Suprapubic skin (tissue), 4 donors: Measurements from ENCODE around the gene TMEM80. TPM values are rescaled to one million over a fixed set of nuclear protein-coding genes. Genes with fewer than 3 reads are reported as not detected.

Experiments used
- DNase-seq, 2 donors: peaks; one replicate each; pipeline ENCODE4 v3.0.0-alpha.2; 2019; ENCODE audit warnings: low spot score in 2 of 2
- H3K27ac ChIP-seq: fragments of 200-600 bp; sonication (generic); one replicate; pipeline ENCODE4 v1.5.1; 2019
- H3K27me3 ChIP-seq: fragments of 200-600 bp; sonication (generic); one replicate; pipeline ENCODE4 v1.5.1; 2019
- H3K36me3 ChIP-seq: fragments of 200-600 bp; sonication (generic); one replicate; pipeline ENCODE4 v1.5.1; 2019
- H3K4me1 ChIP-seq: fragments of 200-600 bp; sonication (generic); one replicate; pipeline ENCODE4 v1.5.1; 2019
- H3K4me3 ChIP-seq: fragments of 200-600 bp; sonication (generic); one replicate; pipeline ENCODE4 v1.5.1; 2019; ENCODE audit warnings: mild to moderate bottlenecking
- H3K9me3 ChIP-seq: fragments of 200-600 bp; sonication (generic); one replicate; pipeline ENCODE4 v1.5.1; 2019
- EP300 ChIP-seq: sonication (generic); formaldehyde crosslinking; IDR thresholded peaks from one replicate; pipeline ENCODE4 v1.6.1; 2017; ENCODE audit warnings: antibody characterized with exemption
- POLR2A ChIP-seq, 2 donors: fragments of 450-650 bp; IDR thresholded peaks; one replicate each; pipeline ENCODE4 v1.6.1; 2017; ENCODE audit warnings: antibody characterized with exemption in 2 of 2, mild to moderate bottlenecking in 2 of 2, moderate library complexity in 2 of 2
- POLR2AphosphoS5 ChIP-seq, 3 donors: sonication (generic); formaldehyde crosslinking; IDR thresholded peaks; one replicate each; pipeline ENCODE4 v1.6.1; 2017; ENCODE audit warnings: antibody characterized with exemption in 3 of 3
- WGBS: methylation state at CpG from one replicate; pipeline ENCODE4 v1.1.5; 2018; 5-methylcytosine and 5-hydroxymethylcytosine counted together
- total RNA-seq, 4 donors: library from RNA; depleted of rRNA; stranded (reverse); fragments of >200 nt; gene quantifications; one replicate each; pipeline ENCODE4 v1.1.0, GENCODE V29; 2016
- TF ChIP-seq, protein P1 (sequence below), 2 donors: fragments of 200-600 bp in 1 of 2; fragments of 450-650 bp in 1 of 2; sonication (generic) in 1 of 2; IDR thresholded peaks; one replicate each; pipeline ENCODE4 v1.5.1; 2016 to 2019; ENCODE audit warnings: antibody characterized with exemption in 2 of 2, mild to moderate bottlenecking in 1 of 2, moderate library complexity in 1 of 2

TMEM80 gene
- total RNA-seq, 4 donors from 2014 or later, result 31.5 to 53.6 (median 39.1) TPM

DNA sequence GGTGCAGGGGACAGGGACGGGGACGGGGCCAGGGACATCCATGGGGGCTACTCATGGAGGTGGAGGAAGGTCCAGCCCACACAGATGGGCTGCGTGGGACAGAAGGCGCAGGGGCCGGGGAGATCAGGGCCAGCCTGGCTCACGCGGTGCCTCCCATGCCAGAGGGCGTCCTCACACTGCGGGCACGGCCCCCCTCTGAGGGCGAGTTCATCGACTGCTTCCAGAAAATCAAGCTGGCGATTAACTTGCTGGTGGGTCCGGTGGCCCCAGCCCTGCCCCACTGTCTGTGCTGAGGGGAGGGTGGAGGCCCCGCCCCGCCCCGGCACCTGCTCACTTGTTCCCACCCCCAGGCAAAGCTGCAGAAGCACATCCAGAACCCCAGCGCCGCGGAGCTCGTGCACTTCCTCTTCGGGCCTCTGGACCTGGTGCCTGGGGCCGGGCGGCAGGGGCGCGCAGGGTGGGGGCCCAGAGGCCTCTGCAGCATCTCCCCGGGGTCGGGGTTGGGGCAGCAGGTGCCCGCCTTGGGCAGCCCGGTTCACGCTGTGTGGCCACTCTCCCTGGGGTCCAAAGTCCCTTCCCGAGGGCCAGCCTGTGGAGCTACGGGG lies 26.2 kb downstream of the TMEM80 start:
- DNase-seq, result peak in 1 of 2 donors; percentile 64
- Histone ChIP-seq H3K4me3 (no peak overlapping the region), H3K27ac (no peak overlapping the region), H3K36me3 (peaks cover 22% of the 10 kb centered on the region), H3K9me3 (no peaks in the 10 kb centered on the region), H3K27me3 (peaks cover 13% of the 10 kb centered on the region), H3K4me1 (peaks cover 39% of the 10 kb centered on the region)
- 68% methylated on average over 12 of the region's 33 CpGs for WGBS
- no peak for TF ChIP-seq POLR2A (IDR thresholded peaks at IDR 0.05)
- TF ChIP-seq EP300, result no peak
- TF ChIP-seq POLR2AphosphoS5 (IDR thresholded peaks at IDR 0.05), result no peak
- TF ChIP-seq, protein P1, sequence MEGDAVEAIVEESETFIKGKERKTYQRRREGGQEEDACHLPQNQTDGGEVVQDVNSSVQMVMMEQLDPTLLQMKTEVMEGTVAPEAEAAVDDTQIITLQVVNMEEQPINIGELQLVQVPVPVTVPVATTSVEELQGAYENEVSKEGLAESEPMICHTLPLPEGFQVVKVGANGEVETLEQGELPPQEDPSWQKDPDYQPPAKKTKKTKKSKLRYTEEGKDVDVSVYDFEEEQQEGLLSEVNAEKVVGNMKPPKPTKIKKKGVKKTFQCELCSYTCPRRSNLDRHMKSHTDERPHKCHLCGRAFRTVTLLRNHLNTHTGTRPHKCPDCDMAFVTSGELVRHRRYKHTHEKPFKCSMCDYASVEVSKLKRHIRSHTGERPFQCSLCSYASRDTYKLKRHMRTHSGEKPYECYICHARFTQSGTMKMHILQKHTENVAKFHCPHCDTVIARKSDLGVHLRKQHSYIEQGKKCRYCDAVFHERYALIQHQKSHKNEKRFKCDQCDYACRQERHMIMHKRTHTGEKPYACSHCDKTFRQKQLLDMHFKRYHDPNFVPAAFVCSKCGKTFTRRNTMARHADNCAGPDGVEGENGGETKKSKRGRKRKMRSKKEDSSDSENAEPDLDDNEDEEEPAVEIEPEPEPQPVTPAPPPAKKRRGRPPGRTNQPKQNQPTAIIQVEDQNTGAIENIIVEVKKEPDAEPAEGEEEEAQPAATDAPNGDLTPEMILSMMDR (IDR thresholded peaks at IDR 0.05), result no peak

DNA sequence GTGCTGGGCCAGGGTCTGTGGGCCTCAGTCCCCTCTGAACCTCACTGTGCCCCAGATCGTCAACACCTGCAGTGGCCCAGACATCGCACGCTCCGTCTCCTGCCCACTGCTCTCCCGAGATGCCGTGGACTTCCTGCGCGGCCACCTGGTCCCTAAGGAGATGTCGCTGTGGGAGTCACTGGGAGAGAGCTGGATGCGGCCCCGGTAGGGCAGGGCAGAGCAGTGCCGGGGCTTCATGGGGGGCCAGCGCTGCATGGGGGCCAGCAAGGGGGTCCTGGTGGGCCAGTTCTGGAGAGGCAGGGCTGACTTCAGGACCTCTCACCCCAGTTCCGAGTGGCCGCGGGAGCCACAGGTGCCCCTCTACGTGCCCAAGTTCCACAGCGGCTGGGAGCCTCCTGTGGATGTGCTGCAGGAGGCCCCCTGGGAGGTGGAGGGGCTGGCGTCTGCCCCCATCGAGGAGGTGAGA lies 26.8 kb downstream of the TMEM80 start:
- TF ChIP-seq, protein P1 (IDR thresholded peaks at IDR 0.05), result no peak
- TF ChIP-seq POLR2AphosphoS5 (IDR thresholded peaks at IDR 0.05), result no peak
- no peak for TF ChIP-seq EP300
- no peak for TF ChIP-seq POLR2A (IDR thresholded peaks at IDR 0.05)
- DNase-seq, result peak in 1 of 2 donors; percentile 63
- Histone ChIP-seq H3K9me3 (no peaks in the 10 kb centered on the region), H3K36me3 (peaks cover 22% of the 10 kb centered on the region), H3K4me3 (no peak overlapping the region), H3K4me1 (peaks cover 43% of the 10 kb centered on the region), H3K27ac (no peak overlapping the region), H3K27me3 (peaks cover 13% of the 10 kb centered on the region)
- WGBS, result 64% methylated on average over 8 of the region's 20 CpGs

DNA sequence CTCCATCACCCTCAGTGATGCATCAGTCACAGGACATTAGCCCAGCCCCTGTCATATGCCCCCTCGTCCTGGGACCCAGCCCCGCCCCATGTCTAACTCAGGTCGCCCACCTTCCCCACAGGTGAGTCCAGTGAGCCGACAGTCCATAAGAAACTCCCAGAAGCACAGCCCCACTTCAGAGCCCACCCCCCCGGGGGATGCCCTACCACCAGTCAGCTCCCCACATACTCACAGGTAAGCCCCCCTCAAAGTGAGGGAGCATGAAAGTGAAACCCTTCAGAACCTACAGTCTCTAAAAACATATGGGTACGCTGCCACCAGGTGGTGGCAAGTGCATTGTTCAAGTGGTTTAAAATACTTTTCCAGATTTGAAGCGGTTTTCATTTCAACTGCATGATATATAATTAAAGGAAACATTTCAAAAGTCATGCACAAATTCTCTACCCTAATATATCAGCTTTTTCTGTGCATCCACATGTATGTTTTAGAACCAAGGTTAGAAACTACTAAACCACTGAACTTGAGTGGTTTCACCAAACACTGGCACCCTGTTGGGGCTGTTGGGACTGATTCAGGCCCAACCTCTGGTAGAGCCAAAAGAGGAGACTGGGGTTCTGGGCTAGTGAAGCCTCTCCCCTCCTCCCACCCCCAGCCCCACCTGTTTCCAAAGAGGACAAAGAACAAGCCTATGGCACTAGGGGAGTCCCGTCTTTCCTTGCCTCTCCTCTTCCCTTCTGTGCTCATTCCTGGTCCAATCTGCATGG lies 27.7 kb downstream of the TMEM80 start:
- Histone ChIP-seq H3K27ac (no peak overlapping the region), H3K36me3 (peaks cover 22% of the 10 kb centered on the region)

DNA sequence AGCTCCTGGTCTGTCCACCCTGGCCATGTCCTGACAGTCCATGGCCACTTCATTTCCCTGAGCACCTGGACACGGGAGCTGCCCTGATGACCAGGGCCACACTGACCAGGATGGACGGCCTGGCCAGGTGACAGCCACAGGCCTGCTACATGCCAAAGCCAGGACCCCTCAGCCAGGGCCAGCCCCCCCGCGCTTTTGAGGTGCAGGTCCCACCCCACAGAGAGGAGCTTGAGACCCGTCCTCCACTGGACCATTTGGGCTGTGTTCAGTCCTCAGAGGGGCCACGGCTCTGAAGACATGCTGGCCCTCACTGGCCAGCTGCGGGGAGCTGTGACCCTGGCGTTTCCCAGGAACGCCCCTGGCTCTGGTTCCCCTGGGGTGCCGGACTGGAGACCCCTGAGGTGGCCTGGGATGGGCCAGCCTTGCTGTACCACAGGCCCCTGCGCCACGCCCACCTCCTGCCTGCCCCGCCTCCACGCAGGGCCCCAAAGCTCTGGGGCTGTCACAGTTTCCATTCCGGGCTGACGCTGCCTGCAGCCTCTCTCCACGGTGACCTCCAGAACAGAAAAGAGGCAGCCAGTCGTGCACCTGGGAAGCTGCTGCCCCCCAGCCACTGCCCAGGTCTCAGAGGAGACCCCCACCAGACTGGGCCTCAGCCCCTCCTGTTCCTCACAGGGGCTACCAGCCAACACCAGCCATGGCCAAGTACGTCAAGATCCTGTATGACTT lies 28.6 kb downstream of the TMEM80 start:
- WGBS, result 86% methylated on average over 4 of the region's 19 CpGs
- H3K4me3 ChIP-seq, result no peak overlapping the region
- H3K9me3 ChIP-seq, result no peaks in the 10 kb centered on the region
- H3K27ac ChIP-seq, result no peak overlapping the region
- peaks cover 13% of the 10 kb centered on the region for H3K27me3 ChIP-seq
- DNase-seq, result peak in 1 of 2 donors; percentile 69
- peaks cover 22% of the 10 kb centered on the region for H3K36me3 ChIP-seq
- H3K4me1 ChIP-seq, result peaks cover 61% of the 10 kb centered on the region
- TF ChIP-seq POLR2AphosphoS5 (IDR thresholded peaks at IDR 0.05), result no peak
- TF ChIP-seq EP300, result no peak
- TF ChIP-seq, protein P1 (IDR thresholded peaks at IDR 0.05), result no peak
- TF ChIP-seq POLR2A (IDR thresholded peaks at IDR 0.05), result no peak

More for the DNA sequence above, 27.7 kb downstream of the TMEM80 start:
- peaks cover 13% of the 10 kb centered on the region for H3K27me3 ChIP-seq
- 70% methylated on average over 3 of the region's 8 CpGs for WGBS
- no peak for DNase-seq
- peaks cover 52% of the 10 kb centered on the region for H3K4me1 ChIP-seq
- no peak overlapping the region for H3K4me3 ChIP-seq
- no peaks in the 10 kb centered on the region for H3K9me3 ChIP-seq
- TF ChIP-seq, protein P1 (IDR thresholded peaks at IDR 0.05), result peak; percentile 62 to 72
- TF ChIP-seq EP300, result no peak
